HEK293T (cell line): Measurements from ENCODE around the gene TGFB2.

Source experiments
- BHLHE40 ChIP-seq: fragments of 450-650 bp; IDR thresholded peaks from 2 replicates; pipeline ENCODE4 v1.6.1; 2016; ENCODE audit warnings: mild to moderate bottlenecking, moderate library complexity, borderline replicate concordance
- ELF4 ChIP-seq: fragments of 450-650 bp; IDR thresholded peaks from 2 replicates; pipeline ENCODE4 v1.6.1; 2017; ENCODE audit warnings: antibody characterized with exemption
- SUZ12 ChIP-seq: fragments of 450-650 bp; IDR thresholded peaks from 2 replicates; pipeline ENCODE4 v1.6.1; 2016; ENCODE audit warnings: mild to moderate bottlenecking

GRCh38 chr1:218402786-218403120 lies 57.6 kb downstream of the TGFB2 start:
- TF ChIP-seq BHLHE40 (no peak), ELF4 (no peak), SUZ12 (no peak)
